ENCODE measurements around the gene OR5P2.
"Not testable (repeated sequence)": the region's sequence is repeated elsewhere in the genome, so short reads cannot be mapped to it uniquely, and the experiment has no call there.

The OR5P2 gene

GRCh38 chr11:7796842-7797241 lies at the start of gene OR5P2:
OR5P2 (minus strand) TSS chr11:7796942; CDS start chr11:7796942, 0 bp downstream.
- DNase-seq (ENCODE audit: low read depth): no peak

GRCh38 chr11:7846003-7846402 lies 49.3 kb upstream of the OR5P2 start:
- DNase-seq (ENCODE audit: low read depth): no peak

DNA sequence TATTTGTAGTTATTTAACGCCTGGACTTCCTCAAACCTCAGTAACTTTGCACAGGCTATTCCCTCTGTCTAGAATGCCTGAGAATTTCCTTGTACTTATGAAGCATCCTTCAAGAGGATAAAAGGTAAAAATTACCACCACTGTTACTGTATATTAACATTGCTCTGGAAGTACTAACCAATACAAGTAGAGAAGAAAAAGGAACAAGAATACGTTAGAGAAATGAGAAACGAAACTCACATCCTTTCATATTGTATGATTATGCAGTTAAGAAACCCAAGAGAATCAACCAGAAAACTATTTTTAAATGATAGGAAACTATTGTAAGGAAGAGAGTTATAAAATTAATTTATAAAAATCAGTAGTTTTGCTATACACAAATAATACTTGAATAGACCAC lies 48.2 kb upstream of the OR5P2 start:
- DNase-seq (ENCODE audit: low read depth): no peak

DNA sequence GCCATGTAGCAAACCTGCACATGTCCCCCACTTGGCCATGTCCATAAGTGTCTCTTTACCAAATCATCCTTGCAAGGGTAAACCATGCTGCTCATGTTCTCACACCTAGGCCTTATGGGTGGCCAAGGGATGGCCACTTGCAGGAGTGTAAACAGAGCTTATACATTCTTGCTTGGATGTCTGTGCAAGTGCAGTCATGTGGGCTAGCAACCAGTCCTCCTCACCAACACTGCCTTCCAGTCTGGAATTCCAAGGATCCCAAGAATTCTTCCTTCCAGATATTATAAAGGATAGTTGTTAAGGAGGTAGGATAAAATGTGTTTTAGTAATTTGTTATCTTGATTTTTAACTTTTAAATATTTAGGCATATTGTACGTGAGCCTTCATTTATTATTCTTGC lies 47.8 kb upstream of the OR5P2 start:
- no peak for DNase-seq (ENCODE audit: low read depth)

- DNase-seq (ENCODE audit: low read depth): no peak
Observed at GRCh38 chr11:7840578-7840977, 43.8 kb upstream of the OR5P2 start.

DNA sequence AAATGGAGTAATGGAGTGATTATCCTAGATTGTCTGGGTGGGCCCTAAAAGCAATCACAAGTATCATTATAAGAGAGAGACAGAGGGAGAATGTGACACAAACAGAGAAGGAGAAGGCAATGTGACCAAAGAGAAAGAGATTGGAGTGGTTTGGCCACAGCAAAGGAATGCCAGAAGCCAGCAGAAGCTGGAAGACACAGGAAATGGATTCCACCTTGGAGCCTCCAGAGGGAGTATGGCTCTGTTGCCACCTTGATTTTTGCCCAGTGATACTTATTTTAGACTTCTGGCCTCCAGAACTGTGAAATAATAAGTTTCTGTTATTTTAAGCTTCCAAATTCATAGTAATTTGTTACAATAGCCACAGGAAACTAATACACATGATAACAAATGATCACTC lies 36.8 kb upstream of the OR5P2 start:
- no peak for DNase-seq (ENCODE audit: low read depth)

DNA sequence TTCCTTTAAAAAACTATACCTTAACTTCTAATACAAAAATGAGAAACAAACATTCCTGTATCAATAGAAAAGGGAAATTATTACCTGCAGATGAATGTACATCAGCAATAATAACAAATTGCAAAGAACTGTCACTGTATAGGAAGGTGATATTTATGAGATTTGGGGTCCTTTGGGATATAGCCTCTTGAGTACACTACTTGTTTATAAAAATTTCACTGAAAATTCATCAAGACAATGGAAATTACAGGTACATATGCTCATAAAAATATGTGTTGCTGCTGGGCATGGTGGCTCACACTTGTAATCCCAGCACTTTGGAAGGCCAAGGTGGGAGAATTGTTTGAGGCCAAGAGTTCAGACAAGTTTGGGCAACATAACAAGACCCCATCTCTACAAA lies 34.0 kb upstream of the OR5P2 start, which contains the start of gene OR5P3:
Gene OR5P3 (minus strand): TSS at position 101 of the 400 bp plus-strand sequence.
- no peak for DNase-seq (ENCODE audit: low read depth)

DNA sequence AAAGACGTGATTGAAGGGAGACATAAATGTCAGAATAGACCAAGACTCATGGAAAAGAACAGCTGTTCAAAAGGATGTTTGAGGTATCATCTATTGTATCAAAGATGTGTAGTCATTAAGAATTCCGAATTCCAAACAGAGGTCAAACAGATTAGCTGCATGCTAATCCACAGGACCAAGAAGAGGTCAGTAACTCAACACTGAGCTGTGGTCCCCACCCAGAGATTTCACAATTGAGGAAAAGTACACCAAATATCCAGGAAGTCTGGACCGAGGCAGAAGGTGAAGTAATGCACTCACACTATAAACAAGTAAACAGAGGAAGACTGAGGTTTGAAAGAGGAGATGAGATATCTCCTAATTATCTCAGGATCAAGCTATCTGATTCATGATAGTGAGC lies 29.6 kb upstream of the OR5P2 start:
- no peak for DNase-seq (ENCODE audit: low read depth)

DNA sequence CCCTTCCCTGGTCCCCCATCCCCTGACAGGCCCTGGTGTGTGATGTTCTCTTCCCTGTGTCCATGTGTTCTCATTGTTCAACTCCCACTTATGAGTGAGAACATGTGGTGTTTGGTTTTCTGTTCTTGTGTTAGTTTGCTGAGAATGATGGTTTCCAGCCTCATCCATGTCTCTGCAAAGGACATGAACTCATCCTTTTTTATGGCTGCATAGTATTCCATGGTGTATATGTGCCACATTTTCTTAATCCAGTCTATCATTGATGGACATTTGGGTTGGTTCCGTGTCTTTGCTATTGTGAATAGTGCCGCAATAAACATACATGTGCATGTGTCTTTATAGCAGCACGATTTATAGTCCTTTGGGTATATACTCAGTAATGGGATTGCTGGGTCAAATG lies 23.7 kb upstream of the OR5P2 start:
- not testable (repeated sequence) for DNase-seq (ENCODE audit: low read depth)

- not testable (repeated sequence) for DNase-seq (ENCODE audit: low read depth)
Observed at GRCh38 chr11:7814897-7815296, 18.2 kb upstream of the OR5P2 start.

GRCh38 chr11:7810301-7810700 lies 13.6 kb upstream of the OR5P2 start:
- DNase-seq (ENCODE audit: low read depth): not testable (repeated sequence)

DNA sequence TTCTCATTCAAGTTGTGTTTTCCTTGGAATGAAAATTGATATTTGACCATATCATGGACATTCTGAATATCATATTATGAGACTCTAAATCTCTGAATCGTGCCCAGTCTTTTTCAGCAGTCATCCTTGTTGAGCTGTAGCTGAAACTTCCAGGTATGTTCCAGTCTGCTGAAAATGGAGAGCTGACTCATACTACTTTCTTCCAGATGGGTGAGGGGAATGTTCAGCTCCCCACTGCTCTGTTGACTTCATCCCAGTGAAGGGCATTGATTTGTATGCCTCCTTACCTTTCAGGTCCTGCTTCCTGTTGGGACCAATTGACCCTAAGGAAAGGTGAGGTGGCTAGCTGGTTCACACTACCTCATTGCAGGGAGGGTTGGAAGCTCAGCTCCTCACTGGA lies 3.5 kb downstream of the OR5P2 start:
- DNase-seq (ENCODE audit: low read depth): no peak

DNA sequence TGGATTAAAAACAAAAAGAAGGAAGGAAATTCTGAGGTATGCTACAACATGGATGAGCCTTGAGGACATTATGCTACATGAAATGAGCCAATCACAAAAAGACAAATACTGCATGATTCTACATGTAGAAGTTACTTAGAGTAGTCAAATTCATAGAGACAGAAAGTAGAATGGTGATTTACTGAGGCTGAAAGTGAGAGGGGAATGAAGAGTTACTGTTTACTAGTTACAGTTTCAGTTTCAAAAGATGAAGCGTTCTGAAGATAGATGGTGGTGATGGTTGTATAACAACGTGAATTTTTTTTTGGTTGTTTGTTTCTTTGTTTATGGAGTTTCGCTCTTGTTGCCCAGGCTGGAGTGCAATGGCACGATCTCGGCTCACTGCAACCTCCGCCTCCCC lies 9.5 kb downstream of the OR5P2 start:
- no peak for DNase-seq (ENCODE audit: low read depth)

DNA sequence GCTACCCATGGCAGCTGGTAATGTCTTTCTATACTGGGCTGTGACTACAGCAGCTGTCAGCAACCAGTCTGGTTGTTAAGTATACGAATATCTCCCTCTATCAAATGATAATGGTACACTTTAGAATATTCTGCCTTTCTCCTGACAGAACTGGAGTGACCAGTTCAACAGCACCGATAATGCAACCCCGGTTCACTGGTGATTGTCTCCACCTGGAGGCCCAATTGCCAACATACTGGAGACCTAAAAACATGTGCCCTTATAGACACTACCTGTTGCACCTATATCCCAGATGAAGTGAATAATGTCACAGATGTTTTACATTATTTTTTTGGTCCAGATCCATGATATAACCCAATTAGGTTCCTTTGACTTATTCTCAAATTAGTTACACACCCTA lies 21.1 kb downstream of the OR5P2 start:
- no peak for DNase-seq (ENCODE audit: low read depth)

- not testable (repeated sequence) for DNase-seq (ENCODE audit: low read depth)
Observed at GRCh38 chr11:7764301-7764700, 32.4 kb downstream of the OR5P2 start.

DNA sequence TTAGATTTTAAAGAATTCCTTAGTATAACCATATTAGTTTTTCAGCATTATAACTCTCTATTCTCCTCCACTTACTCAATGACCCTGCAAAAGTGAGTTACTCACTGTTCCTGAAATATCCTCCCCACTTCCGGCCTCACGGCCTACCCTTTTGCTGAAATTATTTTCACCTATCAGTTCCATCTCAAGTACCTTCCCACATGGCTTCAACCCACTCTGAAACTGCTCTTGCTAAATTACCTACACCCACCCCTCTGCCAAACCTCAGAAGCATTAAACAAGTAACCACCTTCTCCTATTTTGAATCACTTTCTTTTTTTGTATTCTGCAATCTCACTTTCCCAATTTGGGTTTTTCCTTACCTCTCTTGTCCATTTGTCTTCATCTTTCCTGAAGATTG lies 37.7 kb downstream of the OR5P2 start:
- no peak for DNase-seq (ENCODE audit: low read depth)

- no peak for DNase-seq (ENCODE audit: low read depth)
Observed at GRCh38 chr11:7749456-7749855, 47.3 kb downstream of the OR5P2 start.
